NCI-H1092 treated with DMSO at 0.1 percent for 48 hours (cell line): ENCODE data around the gene PAF1.

Experiments used
- DNase-seq: peaks from one replicate; lab custom pipeline; 2025; lab: John Stamatoyannopoulos, UW

The PAF1 gene

GRCh38 chr19:39390751-39391437, at the start of gene PAF1, which contains the start of gene MED29:
PAF1 (minus strand) TSS chr19:39391106; CDS start chr19:39390864, 242 bp downstream.
MED29 (plus strand) TSS chr19:39391378; CDS start chr19:39391423, 45 bp downstream.
- DNase-seq, result peak; percentile 99

GRCh38 chr19:39438270-39438934, 47.5 kb upstream of the PAF1 start:
- DNase-seq, result no peak

GRCh38 chr19:39436350-39436716, 45.4 kb upstream of the PAF1 start:
- DNase-seq, result no peak

- DNase-seq, result peak; percentile 94
Measured at GRCh38 chr19:39435499-39436349, 44.8 kb upstream of the PAF1 start, which contains the start of gene RPS16. RPS16 (minus strand) TSS chr19:39435949; CDS start chr19:39435895, 54 bp downstream.

GRCh38 chr19:39434123-39435076, 43.5 kb upstream of the PAF1 start:
- DNase-seq, result no peak

- no peak for DNase-seq
Measured at GRCh38 chr19:39433480-39434079, 42.7 kb upstream of the PAF1 start.

- no peak for DNase-seq
Measured at GRCh38 chr19:39432677-39433025, 41.7 kb upstream of the PAF1 start.

- no peak for DNase-seq
Measured at GRCh38 chr19:39430675-39431593, 40.0 kb upstream of the PAF1 start.

- no peak for DNase-seq
Measured at GRCh38 chr19:39428283-39429112, 37.6 kb upstream of the PAF1 start.

- no peak for DNase-seq
Measured at GRCh38 chr19:39427707-39428106, 36.8 kb upstream of the PAF1 start.

GRCh38 chr19:39426170-39426569, 35.3 kb upstream of the PAF1 start:
- no peak for DNase-seq

GRCh38 chr19:39425744-39426143, 34.8 kb upstream of the PAF1 start:
- no peak for DNase-seq

GRCh38 chr19:39424934-39425333, 34.0 kb upstream of the PAF1 start:
- no peak for DNase-seq

- no peak for DNase-seq
Measured at GRCh38 chr19:39423258-39424086, 32.6 kb upstream of the PAF1 start.

GRCh38 chr19:39422020-39422419, 31.1 kb upstream of the PAF1 start:
- DNase-seq, result no peak

GRCh38 chr19:39420769-39421168, 29.9 kb upstream of the PAF1 start:
- no peak for DNase-seq

- DNase-seq, result no peak
Measured at GRCh38 chr19:39419003-39419402, 28.1 kb upstream of the PAF1 start.
